Subcutaneous adipose tissue (tissue), 4 donors: ENCODE data around the gene NUP205. TPM values are rescaled to one million over a fixed set of nuclear protein-coding genes. Genes with fewer than 3 reads are reported as not detected.

Experiments
- CTCF ChIP-seq: fragments of 450-650 bp; IDR thresholded peaks from one replicate; pipeline ENCODE4 v1.5.1; 2016; ENCODE audit warnings: low read depth, mild to moderate bottlenecking, control low read depth, antibody characterized with exemption, moderate library complexity
- total RNA-seq, 4 donors: library from RNA; depleted of rRNA; stranded (reverse); fragments of >200 nt; gene quantifications; one replicate each; pipeline ENCODE4 v1.1.0, GENCODE V29; 2016

NUP205 gene
- total RNA-seq = 10 to 100 TPM; 22.5 to 64.2 (median 23.9) TPM

GRCh38 chr7:135557455-135558336, at the start of gene NUP205:
NUP205 (plus strand) TSS chr7:135557917; CDS start chr7:135557945, 28 bp downstream.
- no peak for TF ChIP-seq CTCF

- TF ChIP-seq CTCF = no peak
Observed at GRCh38 chr7:135508883-135509588, 48.7 kb upstream of the NUP205 start.

- no peak for TF ChIP-seq CTCF
Observed at GRCh38 chr7:135509589-135509838, 48.2 kb upstream of the NUP205 start.

GRCh38 chr7:135509839-135510591, 47.7 kb upstream of the NUP205 start, which contains the start of gene CNOT4:
CNOT4 (minus strand) TSS chr7:135510102; CDS start chr7:135438331, 71,771 bp downstream.
- no peak for TF ChIP-seq CTCF

- no peak for TF ChIP-seq CTCF
Observed at GRCh38 chr7:135510592-135511183, 47.0 kb upstream of the NUP205 start.

GRCh38 chr7:135512135-135512887, 45.4 kb upstream of the NUP205 start:
- no peak for TF ChIP-seq CTCF
